ENCODE data around the gene CCDC112.

Gene CCDC112

DNA sequence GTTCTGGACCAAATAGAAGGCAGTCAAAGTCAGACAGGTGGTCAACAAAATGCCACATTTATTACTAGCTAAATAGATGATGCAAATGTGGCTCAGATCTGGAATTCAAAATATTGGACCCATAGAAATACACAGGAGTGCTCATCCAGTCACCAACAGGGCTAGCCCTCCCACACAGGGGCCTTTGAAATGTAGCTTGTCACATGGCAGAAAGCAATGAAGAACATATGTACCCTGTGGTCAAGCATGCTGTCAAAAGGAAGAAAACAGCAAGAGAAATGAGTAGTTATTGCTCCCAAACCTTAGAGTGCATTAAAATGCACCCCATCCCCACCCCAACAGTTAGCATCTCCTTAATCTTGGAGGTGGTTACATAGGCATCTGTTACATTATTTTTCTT is 20.9 kb upstream of the CCDC112 start:
- no peak for DNase-seq

- no peak for DNase-seq
Measured at GRCh38 chr5:115313632-115314031, 17.2 kb upstream of the CCDC112 start.

GRCh38 chr5:115313052-115313451 is 16.6 kb upstream of the CCDC112 start:
- DNase-seq: no peak

DNA sequence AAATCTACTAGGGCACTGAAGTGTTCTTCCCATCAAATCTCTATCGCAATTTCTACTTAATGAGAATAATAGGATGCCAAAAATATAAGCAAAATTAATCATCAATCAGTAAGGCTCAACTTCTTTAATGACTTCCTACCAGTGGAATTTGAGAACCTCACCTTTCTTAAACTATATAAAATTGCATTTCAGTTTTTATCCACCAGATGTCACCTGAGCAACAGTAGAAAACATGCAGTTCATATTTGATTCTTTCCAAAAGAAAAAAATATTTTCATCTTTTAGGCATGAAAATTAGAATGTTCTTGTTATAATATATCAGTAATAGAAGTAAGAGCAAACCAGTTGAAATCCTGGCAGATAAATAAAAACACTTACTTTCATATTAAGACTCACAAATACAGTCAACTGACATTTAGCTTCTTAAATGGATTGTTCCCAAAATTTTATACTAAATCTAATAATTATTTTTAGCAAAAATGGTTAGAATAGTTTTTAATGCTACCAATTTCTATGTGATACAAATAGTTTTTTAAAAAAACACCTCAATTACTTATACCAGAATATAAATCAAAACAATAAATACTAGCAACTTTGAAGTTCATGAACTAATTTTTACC is 13.4 kb upstream of the CCDC112 start:
- peak; percentile 77 for DNase-seq

- DNase-seq: no peak
Measured at GRCh38 chr5:115308815-115309214, 12.4 kb upstream of the CCDC112 start.

- DNase-seq: no peak
Measured at GRCh38 chr5:115306011-115306536, 9.6 kb upstream of the CCDC112 start.

DNA sequence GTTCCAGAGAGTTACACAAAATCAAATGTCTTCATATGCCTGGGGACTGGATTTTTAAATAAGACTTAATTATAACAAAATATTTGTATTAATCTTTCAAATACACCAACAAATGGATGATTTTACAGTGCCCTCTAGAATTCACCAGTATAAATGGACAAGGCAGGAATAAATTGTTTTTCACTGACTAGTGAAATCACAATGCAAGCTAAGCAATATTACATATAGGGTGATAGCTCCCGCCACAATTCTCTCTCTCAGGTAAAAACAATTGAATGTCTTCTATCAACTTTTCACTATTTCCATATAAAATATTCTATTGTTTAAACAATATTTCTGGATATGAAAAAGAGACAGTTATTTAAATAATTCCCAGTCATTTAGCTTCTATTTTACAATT is 8.0 kb upstream of the CCDC112 start:
- DNase-seq: no peak

- DNase-seq: no peak
Measured at GRCh38 chr5:115298811-115299210, 2.4 kb upstream of the CCDC112 start.

- DNase-seq: peak; percentile 54
Measured at GRCh38 chr5:115297031-115297430, 577 bp upstream of the CCDC112 start.

DNA sequence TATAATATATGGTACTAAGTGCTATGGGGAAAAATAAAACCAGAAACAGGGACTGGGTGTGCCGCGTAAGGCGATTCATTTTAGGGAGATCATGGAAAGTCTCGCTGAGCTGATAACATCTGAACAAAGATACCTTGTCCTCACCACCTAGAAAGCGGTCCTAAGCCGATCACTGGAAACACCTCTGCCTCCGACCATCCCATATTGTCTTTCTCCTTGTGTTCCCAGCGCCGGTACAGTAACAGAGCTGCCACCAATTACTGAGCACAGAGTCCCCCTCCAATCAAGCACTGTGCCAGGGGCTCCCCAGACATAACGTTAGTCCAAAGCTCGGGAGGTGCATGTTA is 704 bp downstream of the CCDC112 start:
- no peak for DNase-seq

- DNase-seq: no peak
Measured at GRCh38 chr5:115291397-115291796, 5.1 kb downstream of the CCDC112 start.

- DNase-seq: no peak
Measured at GRCh38 chr5:115289104-115289503, 7.3 kb downstream of the CCDC112 start.

DNA sequence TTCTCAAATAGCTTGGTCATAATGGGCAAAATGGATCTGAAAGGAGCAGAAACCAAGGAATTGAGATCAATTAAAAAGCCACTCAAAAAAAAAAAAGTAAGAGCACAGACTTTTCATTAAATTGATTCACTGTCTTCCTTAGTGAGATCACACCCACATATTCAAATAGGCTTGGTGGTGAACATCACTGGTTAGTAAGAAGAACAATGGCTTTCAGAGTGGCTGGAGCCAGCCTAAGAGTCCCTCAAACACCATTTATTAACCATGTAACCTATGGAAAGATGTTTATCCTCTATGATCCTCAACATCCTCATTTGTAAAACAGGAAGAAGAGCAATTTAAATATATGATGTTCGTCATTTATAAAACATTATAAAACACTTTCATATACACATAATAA is 12.4 kb downstream of the CCDC112 start:
- no peak for DNase-seq

DNA sequence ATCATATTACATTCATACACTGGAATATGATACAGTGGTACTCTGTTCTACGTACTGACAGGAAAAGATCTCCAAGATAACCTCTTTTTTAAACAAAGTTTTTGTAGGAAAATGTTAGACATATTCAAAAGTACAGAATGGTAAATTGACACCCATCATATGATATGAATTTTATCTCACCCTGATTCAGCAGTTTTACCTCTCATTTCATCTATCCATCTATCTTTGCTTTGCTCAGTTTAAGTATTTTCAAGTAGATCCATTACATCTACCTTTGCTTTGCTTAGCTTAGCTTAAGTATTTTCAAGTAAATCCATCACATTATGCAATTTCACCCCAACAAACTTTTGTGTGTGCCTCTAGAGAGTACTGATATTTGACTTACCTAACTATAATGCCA is 14.3 kb downstream of the CCDC112 start:
- no peak for DNase-seq

DNA sequence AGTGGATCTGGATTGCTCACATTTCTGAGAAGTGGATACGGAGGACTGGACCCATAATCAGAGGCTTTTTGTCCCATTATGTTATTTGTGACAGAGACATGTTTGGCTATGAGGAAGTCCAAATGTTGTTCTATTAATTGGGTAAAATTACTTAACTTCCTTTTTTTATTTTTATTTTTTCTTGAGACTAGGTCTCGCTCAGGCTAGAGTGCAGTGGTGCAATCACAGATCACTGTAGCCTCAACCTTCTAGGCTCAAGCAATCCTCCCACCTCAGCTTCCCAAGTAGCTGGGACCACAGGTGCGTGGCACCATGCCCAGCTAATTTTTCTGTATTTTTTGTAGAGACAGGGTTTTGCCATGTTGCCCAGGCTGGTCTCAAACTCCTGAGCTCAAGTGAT is 21.9 kb downstream of the CCDC112 start:
- DNase-seq: no peak

- DNase-seq: no peak
Measured at GRCh38 chr5:115272297-115272958, 24.0 kb downstream of the CCDC112 start.

GRCh38 chr5:115271295-115272050 is 25.0 kb downstream of the CCDC112 start:
- no peak for DNase-seq

- DNase-seq: no peak
Measured at GRCh38 chr5:115267617-115268016, 28.8 kb downstream of the CCDC112 start.

GRCh38 chr5:115265220-115265619 is 31.2 kb downstream of the CCDC112 start:
- DNase-seq: no peak

DNA sequence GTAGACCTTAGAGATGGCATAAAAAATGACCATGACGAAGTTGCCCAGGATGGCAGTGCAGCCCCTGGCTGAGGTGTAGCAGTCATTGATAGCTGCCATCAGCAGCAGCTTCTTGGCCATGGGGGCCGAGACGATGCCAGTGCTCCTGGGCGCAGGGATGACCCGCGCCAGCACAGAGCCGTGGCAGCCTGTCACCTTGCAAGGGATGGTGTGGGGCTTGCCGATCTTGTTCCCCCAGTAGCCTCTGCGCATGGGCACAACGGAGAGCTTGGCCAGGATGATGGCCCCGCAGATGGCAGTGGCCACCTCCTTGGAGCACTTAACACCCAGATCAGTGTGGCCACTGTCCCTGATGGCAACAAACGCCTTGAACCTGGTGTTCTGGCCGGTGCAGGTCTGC is 31.7 kb downstream of the CCDC112 start:
- no peak for DNase-seq

DNA sequence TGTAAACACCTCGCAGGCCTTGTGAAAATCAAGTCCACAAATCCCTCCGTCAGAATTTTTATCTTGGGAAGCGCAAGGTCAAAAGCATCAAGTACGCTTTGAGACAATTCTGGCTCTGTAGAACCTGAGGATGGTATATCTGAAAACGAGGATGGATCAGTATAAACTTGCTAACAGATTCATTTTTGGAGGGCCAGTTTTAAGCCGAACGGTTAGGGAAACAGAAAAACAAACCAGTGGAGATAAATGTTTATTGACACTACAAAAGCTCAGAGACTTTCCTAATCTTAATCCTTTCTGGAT is 33.4 kb downstream of the CCDC112 start:
- no peak for DNase-seq

GRCh38 chr5:115262321-115263077 is 34.0 kb downstream of the CCDC112 start, which contains the start of gene PGGT1B:
Gene PGGT1B (minus strand): TSS chr5:115262877. CDS start chr5:115262851, 26 bp downstream.
- peak; percentile 87 for DNase-seq

GRCh38 chr5:115262011-115262320 is 34.5 kb downstream of the CCDC112 start:
- no peak for DNase-seq

DNA sequence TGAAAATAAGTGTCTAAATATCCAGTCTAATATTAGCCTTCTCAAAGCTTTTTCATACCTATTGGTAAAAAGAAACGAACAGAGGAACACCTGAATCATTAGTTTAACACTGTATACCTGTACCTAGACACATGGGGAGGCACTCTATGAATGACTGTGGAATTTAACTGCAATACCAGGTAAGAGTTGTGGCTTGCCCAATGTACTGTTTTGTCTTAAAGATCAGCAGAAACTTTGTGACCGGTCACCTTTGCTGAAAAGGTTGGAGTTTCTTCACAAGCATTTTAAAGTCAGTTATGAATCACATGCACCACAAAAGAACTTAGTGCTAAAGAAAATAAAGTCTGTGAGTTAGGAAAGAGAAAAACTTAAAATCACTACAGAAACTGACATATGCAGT is 36.2 kb downstream of the CCDC112 start:
- no peak for DNase-seq
